GM13976 (cell line): Measurements from ENCODE around the gene IDH2.
"Not testable (repeated sequence)": the region's sequence is repeated elsewhere in the genome, so short reads cannot be mapped to it uniquely, and the experiment has no call there.

Experiments
- DNase-seq: peaks from one replicate; pipeline ENCODE4 v3.0.0; 2012; ENCODE audit warnings: low spot score
- in situ Hi-C: fragments of 300-500 bp; cut with MboI; formaldehyde crosslinking; loops from one replicate; pipeline ENCODE4 v1.12.0; 2022; ENCODE audit warnings: low sequenced_read_pairs, mixed read lengths, inconsistent platforms; ENCODE audit not compliant: unreplicated experiment
- TF ChIP-seq, protein P1 (sequence below): IDR thresholded peaks from 2 replicates; pipeline ENCODE4 v1.5.1; 2012; ENCODE audit warnings: borderline replicate concordance, mild to moderate bottlenecking; ENCODE audit not compliant: insufficient read depth; ENCODE audit errors: extremely low read depth, missing control alignments, control extremely low read depth

The IDH2 gene

DNA sequence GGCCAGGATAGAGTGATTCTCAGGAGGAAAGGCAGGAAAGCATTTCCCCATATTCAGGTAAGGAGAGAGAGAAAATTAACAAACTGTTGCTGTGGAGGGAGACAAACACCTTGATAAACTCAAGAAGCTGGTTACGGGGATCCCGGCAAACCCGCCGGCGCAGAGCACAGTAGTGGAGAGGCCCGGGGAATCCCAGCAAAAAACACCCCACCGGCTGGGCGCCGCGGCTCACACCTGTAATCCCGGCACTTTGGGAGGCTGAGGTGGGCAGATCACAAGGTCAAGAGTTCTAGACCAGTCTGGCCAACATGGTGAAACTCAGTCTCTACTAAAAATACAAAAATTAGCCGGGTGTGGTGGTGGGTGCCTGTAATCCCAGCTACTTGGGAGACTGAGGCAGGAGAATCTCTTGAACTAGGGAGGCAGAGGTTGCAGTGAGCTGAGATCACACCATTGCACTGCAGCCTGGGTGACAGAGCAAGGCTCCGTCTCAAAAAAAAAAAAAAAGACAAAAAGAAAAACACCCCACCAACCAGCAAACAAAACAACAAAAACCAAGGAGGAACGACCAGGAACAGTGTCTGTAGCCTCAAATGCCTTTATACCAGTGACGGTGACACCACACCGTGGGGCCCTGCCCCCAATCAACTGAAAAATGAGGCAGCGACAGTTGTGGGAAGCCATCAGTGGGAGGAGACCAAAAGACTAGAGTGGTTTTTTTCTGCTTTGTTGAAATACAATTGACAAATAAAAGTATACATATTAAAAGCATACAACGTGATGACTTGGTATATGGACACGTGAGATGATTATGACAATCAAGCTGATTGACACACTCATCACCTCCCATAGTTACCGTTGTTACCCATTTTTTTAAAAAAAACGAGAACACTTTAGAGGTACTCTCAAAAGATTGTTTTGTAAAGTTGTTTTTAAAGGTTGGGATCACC, 40.2 kb upstream of the IDH2 start:
- DNase-seq: no peak
- in situ Hi-C loops: no loop called here
- TF ChIP-seq, protein P1, sequence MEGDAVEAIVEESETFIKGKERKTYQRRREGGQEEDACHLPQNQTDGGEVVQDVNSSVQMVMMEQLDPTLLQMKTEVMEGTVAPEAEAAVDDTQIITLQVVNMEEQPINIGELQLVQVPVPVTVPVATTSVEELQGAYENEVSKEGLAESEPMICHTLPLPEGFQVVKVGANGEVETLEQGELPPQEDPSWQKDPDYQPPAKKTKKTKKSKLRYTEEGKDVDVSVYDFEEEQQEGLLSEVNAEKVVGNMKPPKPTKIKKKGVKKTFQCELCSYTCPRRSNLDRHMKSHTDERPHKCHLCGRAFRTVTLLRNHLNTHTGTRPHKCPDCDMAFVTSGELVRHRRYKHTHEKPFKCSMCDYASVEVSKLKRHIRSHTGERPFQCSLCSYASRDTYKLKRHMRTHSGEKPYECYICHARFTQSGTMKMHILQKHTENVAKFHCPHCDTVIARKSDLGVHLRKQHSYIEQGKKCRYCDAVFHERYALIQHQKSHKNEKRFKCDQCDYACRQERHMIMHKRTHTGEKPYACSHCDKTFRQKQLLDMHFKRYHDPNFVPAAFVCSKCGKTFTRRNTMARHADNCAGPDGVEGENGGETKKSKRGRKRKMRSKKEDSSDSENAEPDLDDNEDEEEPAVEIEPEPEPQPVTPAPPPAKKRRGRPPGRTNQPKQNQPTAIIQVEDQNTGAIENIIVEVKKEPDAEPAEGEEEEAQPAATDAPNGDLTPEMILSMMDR: no peak

- DNase-seq: no peak
- in situ Hi-C loops: no loop called here
- TF ChIP-seq, protein P1: no peak
Observed at GRCh38 chr15:90141646-90142045, 39.4 kb upstream of the IDH2 start.

GRCh38 chr15:90139549-90139948, 37.3 kb upstream of the IDH2 start:
- DNase-seq, in situ Hi-C loops: not testable (repeated sequence)

DNA sequence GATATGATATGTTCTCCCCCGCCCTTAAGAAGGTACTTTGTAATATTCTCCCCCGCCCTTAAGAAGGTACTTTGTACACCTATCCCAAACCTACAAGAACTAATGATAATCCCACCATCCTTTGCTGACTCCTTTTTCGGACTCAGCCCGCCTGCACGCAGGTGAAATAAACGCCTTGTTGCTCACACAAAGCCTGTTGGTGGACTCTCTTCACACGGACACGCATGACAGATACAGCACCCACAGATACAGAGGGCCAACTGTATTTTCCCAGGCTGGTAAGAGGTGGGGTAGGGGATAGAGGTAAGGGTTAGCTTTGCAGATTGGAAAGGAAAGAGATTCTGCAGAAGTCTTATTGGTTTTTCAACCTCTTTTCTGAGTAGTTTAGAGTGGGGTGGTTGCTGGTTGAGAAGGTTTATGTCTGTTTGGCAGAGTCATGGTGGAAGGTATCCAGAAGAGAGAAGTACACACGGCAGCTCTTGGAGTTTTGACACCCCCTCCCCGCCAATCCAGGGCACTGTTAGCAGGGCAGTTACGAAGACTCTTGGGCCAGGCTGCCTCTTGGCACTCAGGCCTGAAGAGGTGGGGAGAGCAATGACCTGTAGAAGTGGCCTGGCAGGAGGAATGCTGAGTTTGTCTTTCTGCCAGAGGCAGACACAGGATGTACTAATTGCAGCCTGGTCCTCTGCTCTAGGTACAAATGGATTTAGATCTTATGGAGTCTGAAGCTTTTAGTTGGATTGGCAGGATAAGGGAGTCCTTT, 36.0 kb upstream of the IDH2 start:
- in situ Hi-C loops: no loop called here
- no peak for DNase-seq
- TF ChIP-seq, protein P1: no peak

- in situ Hi-C loops: no loop called here
- TF ChIP-seq, protein P1: no peak
- DNase-seq: no peak
Observed at GRCh38 chr15:90132437-90132836, 30.2 kb upstream of the IDH2 start.

DNA sequence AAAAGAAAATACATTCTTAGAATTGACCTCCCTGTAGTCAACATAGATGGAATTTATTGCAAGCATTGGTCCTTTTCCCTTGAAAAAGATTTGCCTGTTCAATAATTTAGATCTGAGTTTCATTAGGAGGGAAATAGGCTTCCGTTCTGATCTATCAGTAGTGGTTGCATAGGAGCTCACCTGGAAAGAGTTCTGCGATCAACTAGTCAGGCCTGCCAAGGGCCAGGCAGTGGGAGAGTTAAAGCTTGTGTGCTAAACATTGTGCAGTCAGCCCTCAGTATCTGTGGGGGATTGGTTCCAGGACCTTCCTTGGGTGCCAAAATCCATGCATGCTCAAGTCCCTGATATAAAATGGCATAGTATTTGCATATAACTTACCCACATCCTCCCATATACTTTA, 29.6 kb upstream of the IDH2 start:
- TF ChIP-seq, protein P1: no peak
- in situ Hi-C loops: no loop called here

DNA sequence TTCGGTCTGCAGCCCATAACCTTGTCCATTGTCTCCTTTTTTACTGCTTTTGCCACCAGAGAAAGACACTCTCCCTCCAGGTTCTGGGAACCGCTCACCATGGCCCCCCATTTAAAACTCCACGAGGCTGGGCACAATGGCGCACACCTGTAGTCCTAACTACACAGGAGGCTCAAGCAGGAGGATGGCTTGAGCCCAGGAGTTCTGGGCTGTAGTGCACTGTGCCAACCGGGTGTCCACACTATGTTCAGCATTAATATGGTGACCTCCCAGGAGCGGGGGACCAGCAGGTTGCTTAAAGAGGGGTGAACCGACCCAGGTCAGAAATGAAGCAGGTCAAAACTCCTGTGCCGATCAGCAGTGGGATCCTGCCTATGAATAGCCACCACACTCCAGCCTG, 28.0 kb upstream of the IDH2 start:
- in situ Hi-C loops: no loop called here

More for the DNA sequence above, 29.6 kb upstream of the IDH2 start:
- DNase-seq: no peak

More for the DNA sequence above, 28.0 kb upstream of the IDH2 start:
- TF ChIP-seq, protein P1: no peak
- no peak for DNase-seq
